HUES48 (cell line): ENCODE results near the gene MAN1C1.

Experiments used
- H3K27ac ChIP-seq: one replicate; pipeline ENCODE4 v1.7.0; 2013; ENCODE audit warnings: low read depth, low read length, inconsistent platforms
- H3K27me3 ChIP-seq: 2 replicates; pipeline ENCODE4 v1.6.1; 2013; ENCODE audit warnings: mild to moderate bottlenecking, low read length; ENCODE audit not compliant: control insufficient read depth, insufficient read depth
- H3K36me3 ChIP-seq: 2 replicates; pipeline ENCODE4 v1.6.1; 2013; ENCODE audit warnings: low read length; ENCODE audit not compliant: control insufficient read depth, insufficient read depth
- H3K4me1 ChIP-seq: 2 replicates; pipeline ENCODE4 v1.6.1; 2013; ENCODE audit warnings: mild to moderate bottlenecking, low read length; ENCODE audit not compliant: control insufficient read depth, insufficient read depth
- H3K4me3 ChIP-seq: 2 replicates; pipeline ENCODE4 v1.5.1; 2013; ENCODE audit warnings: mild to moderate bottlenecking, low read depth, low read length
- H3K9ac ChIP-seq: 2 replicates; pipeline ENCODE4 v1.6.1; 2013; ENCODE audit warnings: mild to moderate bottlenecking, low read depth, low read length, moderate library complexity
- H3K9me3 ChIP-seq: 2 replicates; pipeline ENCODE4 v1.6.1; 2013; ENCODE audit warnings: low read length; ENCODE audit not compliant: control insufficient read depth, insufficient read depth

MAN1C1 gene

DNA sequence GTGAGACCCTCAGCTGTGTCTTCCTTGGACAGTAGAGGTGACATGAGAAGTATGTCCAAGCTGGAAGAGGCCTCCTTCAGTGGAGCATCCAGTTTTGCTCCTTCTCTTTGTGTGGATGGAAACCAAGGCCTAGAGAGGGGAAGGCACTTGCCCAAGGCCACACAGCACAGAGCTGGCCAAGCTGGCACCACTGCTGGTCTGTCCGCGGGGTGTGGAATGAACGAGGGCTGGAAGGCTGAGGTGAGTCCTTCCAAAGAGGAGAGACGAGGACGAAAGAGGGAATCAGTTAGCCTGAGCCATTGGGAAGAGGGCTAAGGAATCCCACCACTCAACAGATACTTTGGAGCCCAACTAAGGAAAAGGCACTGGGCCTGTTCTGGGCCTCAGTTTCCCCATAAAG is 155.6 kb downstream of the MAN1C1 start:
- no peak overlapping the region for H3K4me3 ChIP-seq

DNA sequence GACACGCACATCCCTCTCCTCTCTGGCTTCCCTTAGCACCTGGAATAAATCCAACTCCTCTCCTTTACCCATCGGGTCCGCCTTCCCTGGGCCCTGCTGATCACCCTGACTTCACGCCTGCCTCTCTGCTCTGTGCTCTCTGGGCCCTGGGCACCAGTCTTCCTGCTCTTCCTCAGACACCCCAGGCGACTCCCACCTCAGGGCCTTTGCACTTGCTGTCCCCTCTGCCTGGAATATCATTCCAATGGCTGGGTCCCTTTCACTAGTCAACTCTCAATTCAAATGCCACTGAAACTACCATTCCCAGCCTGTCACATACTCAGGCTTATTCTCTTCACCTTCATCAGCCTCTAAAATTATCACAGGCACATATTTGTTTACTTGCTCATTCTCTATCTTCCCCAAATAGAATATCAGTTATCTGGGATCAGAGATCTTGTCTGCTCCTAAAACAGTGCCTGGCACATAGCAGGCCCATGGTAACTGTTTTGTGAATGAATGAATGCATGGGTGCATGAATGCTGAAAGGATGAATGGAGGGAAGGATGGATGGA is 156.2 kb downstream of the MAN1C1 start:
- Histone ChIP-seq H3K27ac (no peak overlapping the region), H3K9me3 (no peaks in the 10 kb centered on the region), H3K9ac (no peak overlapping the region), H3K4me1 (peaks cover 10% of the 10 kb centered on the region; the same call in 1 of the 2 replicates), H3K4me3 (no peak overlapping the region), H3K36me3 (no peaks in the 10 kb centered on the region), H3K27me3 (no peaks in the 10 kb centered on the region)

More for the DNA sequence above, 155.6 kb downstream of the MAN1C1 start:
- H3K9ac ChIP-seq: no peak overlapping the region
- H3K9me3 ChIP-seq: no peaks in the 10 kb centered on the region
- no peaks in the 10 kb centered on the region for H3K27me3 ChIP-seq
- H3K4me1 ChIP-seq: peaks cover 10% of the 10 kb centered on the region; the same call in 1 of the 2 replicates
- no peak overlapping the region for H3K27ac ChIP-seq
- no peaks in the 10 kb centered on the region for H3K36me3 ChIP-seq

DNA sequence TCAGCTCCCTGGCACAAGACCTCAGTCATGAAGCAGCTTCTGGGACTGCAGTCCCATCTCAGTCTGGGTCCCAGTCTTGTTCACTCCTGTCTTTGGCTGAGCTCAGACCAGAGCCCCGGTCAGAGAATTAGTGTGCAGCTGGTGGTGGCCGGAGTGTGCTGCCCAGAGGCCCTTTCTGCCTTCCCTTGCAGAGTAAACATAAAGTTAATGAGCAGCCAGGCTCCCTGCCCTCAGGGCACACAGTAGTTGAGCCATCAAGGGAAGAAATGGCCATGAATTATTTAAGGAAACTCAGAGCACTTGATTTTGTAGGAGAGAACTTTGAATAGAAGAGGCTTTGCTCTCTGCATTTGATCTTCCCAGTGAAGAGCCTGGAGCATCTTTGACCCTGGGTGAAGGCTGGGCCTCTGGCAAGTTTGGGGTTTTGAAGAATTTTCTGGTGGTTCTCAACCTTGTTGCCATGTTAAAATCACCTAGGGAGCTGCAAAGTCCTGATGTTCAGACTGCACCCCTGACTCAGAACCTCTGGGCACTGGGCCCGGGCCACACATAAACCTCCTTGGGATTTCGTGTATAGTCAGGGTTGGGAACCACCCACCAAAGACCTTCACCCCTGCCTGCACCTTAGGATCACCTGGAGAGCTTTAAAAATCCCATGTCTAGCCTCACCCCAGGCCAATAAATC is 157.0 kb downstream of the MAN1C1 start:
- no peaks in the 10 kb centered on the region for H3K9me3 ChIP-seq
- H3K36me3 ChIP-seq: no peaks in the 10 kb centered on the region
- H3K9ac ChIP-seq: no peak overlapping the region
- H3K4me3 ChIP-seq: no peak overlapping the region
- H3K4me1 ChIP-seq: peaks cover 10% of the 10 kb centered on the region; the same call in 1 of the 2 replicates
- H3K27ac ChIP-seq: no peak overlapping the region
- no peaks in the 10 kb centered on the region for H3K27me3 ChIP-seq

DNA sequence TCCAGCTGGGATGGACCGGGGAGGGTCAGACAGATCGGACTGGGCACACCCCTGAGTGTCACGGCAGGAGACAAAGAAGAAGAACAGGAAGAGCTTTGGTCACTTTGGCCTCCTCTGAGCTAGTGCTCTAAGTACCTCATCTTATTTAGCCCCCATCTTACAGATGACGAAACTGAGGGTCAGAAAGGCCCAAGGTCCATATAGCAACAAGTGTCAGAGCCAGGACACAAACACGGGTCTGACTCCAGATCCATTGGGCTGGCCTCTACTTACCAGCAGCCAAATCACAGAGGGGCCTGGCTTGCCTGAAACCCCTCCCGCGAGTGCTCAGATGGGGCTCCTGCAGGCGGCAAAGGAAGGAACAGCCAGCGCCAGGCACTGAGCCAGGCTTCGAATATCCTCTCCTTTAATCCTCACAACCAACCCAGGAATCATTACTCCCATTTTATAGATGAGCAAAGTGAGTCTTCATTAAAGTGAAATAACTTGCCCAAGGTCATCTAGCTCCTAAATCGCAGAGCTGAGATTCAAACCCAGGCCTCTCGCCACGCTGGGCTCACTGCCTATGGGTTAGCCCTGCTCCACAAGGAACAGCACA is 157.7 kb downstream of the MAN1C1 start:
- Histone ChIP-seq H3K9ac (no peak overlapping the region), H3K4me3 (no peak overlapping the region), H3K36me3 (no peaks in the 10 kb centered on the region), H3K9me3 (no peaks in the 10 kb centered on the region), H3K4me1 (peaks cover 10% of the 10 kb centered on the region; the same call in 1 of the 2 replicates), H3K27me3 (no peaks in the 10 kb centered on the region), H3K27ac (no peak overlapping the region)

DNA sequence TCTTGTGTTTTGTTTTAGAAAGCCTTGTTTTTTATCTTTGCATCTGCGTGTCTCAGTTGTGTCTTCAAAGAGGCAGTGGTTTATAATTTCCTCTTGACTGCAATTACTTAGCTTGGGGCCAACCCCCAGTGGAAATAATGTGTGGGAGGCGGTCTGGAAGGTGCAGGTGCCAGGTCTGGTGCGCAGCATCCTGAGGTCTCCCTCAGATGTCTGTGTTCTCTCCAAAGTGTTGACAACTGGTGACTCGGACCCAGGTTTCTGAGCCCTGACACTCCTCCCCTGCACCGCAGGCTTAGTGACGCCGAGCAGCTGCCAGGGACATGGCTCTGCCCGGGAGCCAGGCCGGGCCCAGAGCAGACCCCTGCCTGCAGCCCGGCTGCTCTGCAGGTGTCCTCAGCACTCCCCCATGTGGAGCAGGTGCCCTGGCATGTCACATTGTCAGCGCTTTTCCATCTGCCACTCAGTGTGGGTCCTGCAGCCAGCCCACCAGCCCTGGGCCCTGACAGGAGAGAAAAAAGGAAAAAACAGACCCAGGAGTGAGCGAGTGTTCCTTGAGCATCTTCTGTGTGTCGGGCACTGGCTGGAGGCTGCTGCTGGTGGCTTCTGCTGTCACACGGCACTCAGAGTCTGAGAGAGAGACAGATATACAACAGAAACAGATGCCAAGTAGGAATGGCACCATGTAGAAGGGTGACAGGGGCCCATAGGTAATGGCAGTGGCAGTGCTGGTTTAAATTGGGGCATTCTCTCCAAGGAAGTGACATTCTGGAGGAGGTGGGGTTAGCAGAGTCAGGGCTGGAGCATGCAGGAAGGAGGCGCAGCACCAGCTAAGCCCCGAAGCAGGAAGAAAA is 158.6 kb downstream of the MAN1C1 start:
- H3K27me3 ChIP-seq: no peaks in the 10 kb centered on the region
- no peaks in the 10 kb centered on the region for H3K9me3 ChIP-seq
- H3K27ac ChIP-seq: no peak overlapping the region
- H3K9ac ChIP-seq: no peak overlapping the region
- H3K36me3 ChIP-seq: no peaks in the 10 kb centered on the region
- peaks cover 17% of the 10 kb centered on the region for H3K4me1 ChIP-seq
- no peak overlapping the region for H3K4me3 ChIP-seq

DNA sequence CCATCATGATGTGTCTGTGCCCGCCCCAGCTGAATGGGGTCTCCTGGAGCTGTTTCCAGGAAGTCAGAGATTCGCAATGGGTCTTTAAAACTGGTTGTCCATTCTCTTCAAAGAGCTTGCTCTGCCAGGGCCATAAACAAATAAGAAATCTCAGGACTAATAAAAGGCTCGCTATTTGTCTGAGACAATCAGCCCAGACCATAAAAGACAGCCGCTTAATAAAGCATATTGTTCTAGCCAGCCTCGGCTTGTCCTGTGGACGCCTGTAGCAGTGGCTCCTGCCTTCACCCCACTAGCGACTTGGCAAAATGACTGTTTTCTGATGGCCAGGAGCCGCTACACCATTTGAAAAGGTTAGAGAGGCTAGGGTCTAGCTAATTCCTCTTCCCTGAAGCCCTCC is 162.8 kb downstream of the MAN1C1 start:
- no peak overlapping the region for H3K4me3 ChIP-seq
- peaks cover 30% of the 10 kb centered on the region for H3K4me1 ChIP-seq
- no peak overlapping the region for H3K27ac ChIP-seq
- H3K27me3 ChIP-seq: no peaks in the 10 kb centered on the region
- no peak overlapping the region for H3K9ac ChIP-seq
- no peaks in the 10 kb centered on the region for H3K36me3 ChIP-seq
- no peaks in the 10 kb centered on the region for H3K9me3 ChIP-seq

DNA sequence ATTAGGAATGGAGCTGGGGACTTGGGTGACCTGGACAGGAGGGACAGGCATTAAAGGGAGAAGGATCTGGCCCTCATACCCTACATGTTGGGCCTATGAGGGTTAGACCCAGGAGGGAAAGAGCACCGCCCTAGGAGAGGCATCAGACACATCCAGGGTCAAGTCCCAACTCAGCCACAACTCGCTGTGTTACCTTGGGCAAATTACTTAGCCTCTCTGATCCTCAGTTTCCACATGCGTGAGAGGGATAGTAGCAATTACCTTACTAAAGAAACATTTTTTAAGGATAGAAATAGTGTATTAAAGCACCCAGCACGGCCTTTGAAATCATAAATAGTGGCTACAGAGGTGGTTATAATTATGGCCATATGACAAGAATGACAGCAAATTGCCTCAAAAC is 163.3 kb downstream of the MAN1C1 start:
- Histone ChIP-seq H3K9me3 (no peaks in the 10 kb centered on the region), H3K4me1 (peaks cover 28% of the 10 kb centered on the region), H3K27me3 (no peaks in the 10 kb centered on the region), H3K27ac (peak overlapping the region; percentile 34), H3K9ac (no peak overlapping the region), H3K36me3 (no peaks in the 10 kb centered on the region), H3K4me3 (no peak overlapping the region)

DNA sequence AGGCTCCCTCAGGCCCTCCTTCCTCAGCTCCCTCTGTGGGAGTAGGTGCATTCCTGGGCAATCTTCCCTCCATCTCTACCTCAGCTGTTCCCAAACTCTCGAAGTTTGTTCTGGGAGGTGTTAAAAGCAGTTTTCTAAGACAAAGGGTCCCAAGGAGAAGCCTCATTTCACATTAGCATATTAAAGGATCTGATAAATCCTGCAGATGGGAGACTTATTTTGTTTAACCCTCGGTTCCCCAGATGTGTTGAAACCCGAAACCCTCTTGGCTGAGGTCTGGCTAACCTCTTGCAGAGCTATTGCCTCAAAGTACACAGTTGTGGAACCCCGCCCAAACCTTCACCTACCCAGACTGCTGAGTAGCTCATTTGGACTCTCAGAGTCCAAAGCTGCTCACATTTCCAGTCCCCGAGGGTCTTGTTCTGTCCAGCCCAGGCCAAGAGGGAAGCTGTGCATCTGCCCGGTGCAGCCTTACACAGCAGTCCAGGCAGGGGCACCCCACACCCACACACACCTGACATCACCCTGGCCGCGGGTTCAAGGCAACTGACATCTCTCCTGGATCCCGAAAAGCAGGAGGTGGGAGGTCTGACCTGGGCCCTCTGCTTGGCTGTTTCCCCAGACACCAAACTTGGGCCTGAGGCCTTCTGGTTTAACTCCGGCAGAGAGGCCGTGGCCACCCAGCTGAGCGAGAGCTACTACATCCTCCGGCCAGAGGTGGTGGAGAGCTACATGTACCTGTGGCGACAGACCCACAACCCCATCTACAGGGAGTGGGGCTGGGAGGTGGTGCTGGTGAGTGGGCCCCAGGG is 163.9 kb downstream of the MAN1C1 start:
- Histone ChIP-seq H3K4me1 (peaks cover 21% of the 10 kb centered on the region), H3K27ac (peak overlapping the region; percentile 65), H3K36me3 (no peaks in the 10 kb centered on the region), H3K27me3 (no peaks in the 10 kb centered on the region), H3K9me3 (no peaks in the 10 kb centered on the region), H3K4me3 (0 out of 2 replicates have a peak overlapping the region, but pooled peaks have one; percentile 4), H3K9ac (no peak overlapping the region)

DNA sequence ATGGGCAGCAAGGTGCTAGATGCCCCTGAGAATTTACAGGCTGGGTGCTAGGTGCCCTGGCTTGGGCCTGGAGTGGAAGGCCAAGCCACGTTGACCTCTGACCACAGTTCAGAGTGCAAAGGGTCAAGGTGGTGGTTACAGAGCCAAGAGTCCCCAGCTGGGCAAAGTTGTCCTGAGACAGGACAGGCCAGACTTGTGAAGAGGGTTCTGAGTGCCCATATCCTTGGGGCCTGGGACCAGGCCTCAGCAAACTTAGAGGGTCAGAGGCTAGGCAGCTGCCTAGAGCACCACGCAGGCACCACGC is 164.5 kb downstream of the MAN1C1 start:
- no peak overlapping the region for H3K9ac ChIP-seq
- peaks cover 20% of the 10 kb centered on the region for H3K4me1 ChIP-seq
- H3K4me3 ChIP-seq: no peak overlapping the region
- no peaks in the 10 kb centered on the region for H3K9me3 ChIP-seq
- no peaks in the 10 kb centered on the region for H3K36me3 ChIP-seq
- no peak overlapping the region for H3K27ac ChIP-seq
- H3K27me3 ChIP-seq: no peaks in the 10 kb centered on the region

DNA sequence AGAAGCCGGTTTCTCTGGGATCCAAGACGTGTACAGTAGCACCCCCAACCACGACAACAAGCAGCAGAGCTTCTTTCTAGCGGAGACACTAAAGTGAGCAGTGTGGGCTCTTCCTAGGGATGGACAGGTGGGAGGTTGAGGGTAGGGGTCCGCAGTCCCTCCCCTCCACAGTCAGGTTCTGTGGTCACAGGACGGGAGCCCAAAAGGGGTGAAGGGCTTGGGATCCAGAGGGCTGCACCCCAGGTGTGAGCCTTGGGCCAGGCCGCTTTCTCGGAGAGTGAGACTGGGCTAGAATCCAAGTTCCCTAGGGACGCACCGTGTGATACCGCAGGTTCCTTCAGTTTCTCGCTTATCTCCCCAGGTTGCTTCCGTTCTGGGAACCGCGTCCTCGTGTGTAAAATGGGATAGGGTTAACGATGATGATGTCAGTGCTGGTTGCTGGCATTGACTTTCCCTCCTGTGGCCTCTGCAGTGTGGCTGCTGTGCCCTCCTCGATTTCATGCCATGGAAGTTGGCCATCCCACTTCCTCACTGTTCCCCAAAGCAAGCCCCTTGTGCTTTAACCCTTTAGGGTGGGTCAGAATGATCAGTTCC is 166.1 kb downstream of the MAN1C1 start:
- Histone ChIP-seq H3K9me3 (no peaks in the 10 kb centered on the region), H3K36me3 (no peaks in the 10 kb centered on the region)

More for the DNA sequence above, 166.1 kb downstream of the MAN1C1 start:
- Histone ChIP-seq H3K4me1 (peaks cover 20% of the 10 kb centered on the region), H3K27me3 (no peaks in the 10 kb centered on the region), H3K27ac (no peak overlapping the region), H3K4me3 (no peak overlapping the region), H3K9ac (no peak overlapping the region)
